Hematopoietic multipotent progenitor cell treated with erythropoietin and hydrocortisone succinate and interleukin-3 and kit ligand, for 17 days (in vitro differentiated cells): ENCODE measurements around the gene SYVN1.
A peak's percentile ranks its signal among the peaks of the same experiment; 100 is the strongest.
"Not testable (repeated sequence)": the region's sequence is repeated elsewhere in the genome, so short reads cannot be mapped to it uniquely, and the experiment has no call there.

Experiments
- DNase-seq: peaks from one replicate; pipeline ENCODE4 v3.0.0-alpha.2; 2015; ENCODE audit warnings: low spot score

The SYVN1 gene

GRCh38 chr11:65151331-65151899, 17.1 kb upstream of the SYVN1 start:
- DNase-seq, result no peak

GRCh38 chr11:65150509-65151299, 16.4 kb upstream of the SYVN1 start:
- peak; percentile 95 for DNase-seq

GRCh38 chr11:65150131-65150508, 15.8 kb upstream of the SYVN1 start:
- DNase-seq, result not testable (repeated sequence)

- DNase-seq, result no peak
Observed at GRCh38 chr11:65148657-65149056, 14.3 kb upstream of the SYVN1 start.

- DNase-seq, result no peak
Observed at GRCh38 chr11:65147352-65148075, 13.2 kb upstream of the SYVN1 start.

- no peak for DNase-seq
Observed at GRCh38 chr11:65141896-65142494, 7.7 kb upstream of the SYVN1 start.

GRCh38 chr11:65136515-65137096, 2.3 kb upstream of the SYVN1 start:
- DNase-seq, result no peak

- DNase-seq, result no peak
Observed at GRCh38 chr11:65135633-65136145, 1.4 kb upstream of the SYVN1 start.

GRCh38 chr11:65134952-65135632, 773 bp upstream of the SYVN1 start:
- peak; percentile 95 for DNase-seq

GRCh38 chr11:65133724-65134123, 595 bp downstream of the SYVN1 start:
- peak; percentile 32 for DNase-seq

GRCh38 chr11:65132988-65133700, 1.2 kb downstream of the SYVN1 start:
- DNase-seq, result peak; percentile 77

- DNase-seq, result no peak
Observed at GRCh38 chr11:65132238-65132987, 1.9 kb downstream of the SYVN1 start.

- no peak for DNase-seq
Observed at GRCh38 chr11:65131895-65132237, 2.5 kb downstream of the SYVN1 start.

- no peak for DNase-seq
Observed at GRCh38 chr11:65131417-65131776, 2.9 kb downstream of the SYVN1 start.

- no peak for DNase-seq
Observed at GRCh38 chr11:65130631-65131416, 3.5 kb downstream of the SYVN1 start.

- no peak for DNase-seq
Observed at GRCh38 chr11:65129649-65130441, 4.5 kb downstream of the SYVN1 start.

GRCh38 chr11:65128182-65129145, 5.9 kb downstream of the SYVN1 start:
- no peak for DNase-seq
